ENCODE results near the gene TMEM63C. TPM values are rescaled to one million over a fixed set of nuclear protein-coding genes. Genes with fewer than 3 reads are reported as not detected.

TMEM63C gene
- total and polyA plus RNA-seq, 11 donors = 0.01 to 4.0 (median 1.7) TPM; not detected in 1

GRCh38 chr14:77200406-77200985 is 18.9 kb downstream of the TMEM63C start:
- 49 to 56% (median 53%) methylated on average over 7 of the region's 7 CpGs for WGBS, 4 donors
- H3K4me1 ChIP-seq = no peaks in the 10 kb centered on the region
- no peak for DNase-seq
- no peak overlapping the region for H3K27ac ChIP-seq
- ATAC-seq = no peak
- H3K9me3 ChIP-seq = no peaks in the 10 kb centered on the region
- H3K27me3 ChIP-seq = peaks cover 0 to 50% (median 9%) of the 10 kb centered on the region in 9 donors
- intact Hi-C loops (cut with DNase I) = no loop called here
- TF ChIP-seq, protein P1, sequence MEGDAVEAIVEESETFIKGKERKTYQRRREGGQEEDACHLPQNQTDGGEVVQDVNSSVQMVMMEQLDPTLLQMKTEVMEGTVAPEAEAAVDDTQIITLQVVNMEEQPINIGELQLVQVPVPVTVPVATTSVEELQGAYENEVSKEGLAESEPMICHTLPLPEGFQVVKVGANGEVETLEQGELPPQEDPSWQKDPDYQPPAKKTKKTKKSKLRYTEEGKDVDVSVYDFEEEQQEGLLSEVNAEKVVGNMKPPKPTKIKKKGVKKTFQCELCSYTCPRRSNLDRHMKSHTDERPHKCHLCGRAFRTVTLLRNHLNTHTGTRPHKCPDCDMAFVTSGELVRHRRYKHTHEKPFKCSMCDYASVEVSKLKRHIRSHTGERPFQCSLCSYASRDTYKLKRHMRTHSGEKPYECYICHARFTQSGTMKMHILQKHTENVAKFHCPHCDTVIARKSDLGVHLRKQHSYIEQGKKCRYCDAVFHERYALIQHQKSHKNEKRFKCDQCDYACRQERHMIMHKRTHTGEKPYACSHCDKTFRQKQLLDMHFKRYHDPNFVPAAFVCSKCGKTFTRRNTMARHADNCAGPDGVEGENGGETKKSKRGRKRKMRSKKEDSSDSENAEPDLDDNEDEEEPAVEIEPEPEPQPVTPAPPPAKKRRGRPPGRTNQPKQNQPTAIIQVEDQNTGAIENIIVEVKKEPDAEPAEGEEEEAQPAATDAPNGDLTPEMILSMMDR (IDR thresholded peaks at IDR 0.05) = no peak
- TF ChIP-seq POLR2A (IDR thresholded peaks at IDR 0.05) = no peak
- H3K36me3 ChIP-seq = no peaks in the 10 kb centered on the region
- no peak overlapping the region for H3K4me3 ChIP-seq

DNA sequence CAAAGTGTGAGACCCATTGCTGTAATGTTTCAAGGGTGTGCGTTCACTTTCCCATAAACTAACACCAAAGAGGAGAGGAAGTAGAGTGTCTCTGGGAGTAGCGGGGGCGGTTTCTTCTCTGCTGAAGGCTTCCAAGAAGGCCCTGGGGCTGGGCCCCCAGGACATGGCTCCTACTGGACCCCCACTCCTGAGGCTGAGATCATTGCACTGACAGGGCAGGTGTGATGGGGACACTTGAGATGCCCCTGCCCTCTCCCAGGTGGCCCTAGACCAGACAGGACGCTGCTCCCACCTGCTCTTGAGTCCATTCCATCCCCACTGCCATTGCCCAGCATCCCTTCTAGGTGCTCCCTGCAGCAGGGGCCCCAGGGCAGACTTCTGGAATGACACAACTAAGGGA is 20.1 kb downstream of the TMEM63C start:
- 79 to 87% (median 84%) methylated on average over 3 to 4 of the region's 4 CpGs for WGBS, 4 donors
- H3K36me3 ChIP-seq = no peaks in the 10 kb centered on the region
- intact Hi-C loops (cut with DNase I) = no loop called here
- H3K4me3 ChIP-seq = no peak overlapping the region
- TF ChIP-seq, protein P1 (IDR thresholded peaks at IDR 0.05) = no peak
- TF ChIP-seq POLR2A (IDR thresholded peaks at IDR 0.05) = no peak
- no peaks in the 10 kb centered on the region for H3K9me3 ChIP-seq
- H3K27ac ChIP-seq = no peak overlapping the region
- peaks cover 0 to 45% (median 9%) of the 10 kb centered on the region in 9 donors for H3K27me3 ChIP-seq
- H3K4me1 ChIP-seq = no peaks in the 10 kb centered on the region
- DNase-seq (no peak), ATAC-seq (no peak)

GRCh38 chr14:77203611-77204458 is 22.2 kb downstream of the TMEM63C start:
- no peaks in the 10 kb centered on the region for H3K4me1 ChIP-seq
- no peak for ATAC-seq
- H3K4me3 ChIP-seq = no peak overlapping the region
- no peak for DNase-seq
- intact Hi-C loops (cut with DNase I) = no loop called here
- peaks cover 0 to 31% (median 8%) of the 10 kb centered on the region in 9 donors for H3K27me3 ChIP-seq
- 41 to 55% (median 51%) methylated on average over 4 to 5 of the region's 5 CpGs for WGBS, 4 donors
- no peak overlapping the region for H3K27ac ChIP-seq
- no peaks in the 10 kb centered on the region for H3K9me3 ChIP-seq
- TF ChIP-seq, protein P1 (IDR thresholded peaks at IDR 0.05) = no peak
- TF ChIP-seq POLR2A (IDR thresholded peaks at IDR 0.05) = no peak
- H3K36me3 ChIP-seq = no peaks in the 10 kb centered on the region

- Histone ChIP-seq H3K9me3 (no peaks in the 10 kb centered on the region), H3K4me3 (no peak overlapping the region), H3K27ac (no peak overlapping the region), H3K4me1 (no peaks in the 10 kb centered on the region), H3K27me3 (peaks cover 0 to 27% (median 5%) of the 10 kb centered on the region in 9 donors), H3K36me3 (no peaks in the 10 kb centered on the region)
- intact Hi-C loops (cut with DNase I) = no loop called here
- WGBS, 4 donors = 65 to 74% (median 68%) methylated on average over 6 of the region's 6 CpGs
- TF ChIP-seq, protein P1 (IDR thresholded peaks at IDR 0.05) = no peak
- TF ChIP-seq POLR2A (IDR thresholded peaks at IDR 0.05) = no peak
- ATAC-seq (no peak), DNase-seq (no peak)
These were observed 22.8 kb downstream of the TMEM63C start for GRCh38 chr14:77204459-77204771.
